ENCODE results near the gene ACAD8. TPM values are rescaled to one million over a fixed set of nuclear protein-coding genes. Genes with fewer than 3 reads are reported as not detected.

Gene ACAD8
- total RNA-seq = 25.9 and 29.4 TPM in 2 replicates

DNA sequence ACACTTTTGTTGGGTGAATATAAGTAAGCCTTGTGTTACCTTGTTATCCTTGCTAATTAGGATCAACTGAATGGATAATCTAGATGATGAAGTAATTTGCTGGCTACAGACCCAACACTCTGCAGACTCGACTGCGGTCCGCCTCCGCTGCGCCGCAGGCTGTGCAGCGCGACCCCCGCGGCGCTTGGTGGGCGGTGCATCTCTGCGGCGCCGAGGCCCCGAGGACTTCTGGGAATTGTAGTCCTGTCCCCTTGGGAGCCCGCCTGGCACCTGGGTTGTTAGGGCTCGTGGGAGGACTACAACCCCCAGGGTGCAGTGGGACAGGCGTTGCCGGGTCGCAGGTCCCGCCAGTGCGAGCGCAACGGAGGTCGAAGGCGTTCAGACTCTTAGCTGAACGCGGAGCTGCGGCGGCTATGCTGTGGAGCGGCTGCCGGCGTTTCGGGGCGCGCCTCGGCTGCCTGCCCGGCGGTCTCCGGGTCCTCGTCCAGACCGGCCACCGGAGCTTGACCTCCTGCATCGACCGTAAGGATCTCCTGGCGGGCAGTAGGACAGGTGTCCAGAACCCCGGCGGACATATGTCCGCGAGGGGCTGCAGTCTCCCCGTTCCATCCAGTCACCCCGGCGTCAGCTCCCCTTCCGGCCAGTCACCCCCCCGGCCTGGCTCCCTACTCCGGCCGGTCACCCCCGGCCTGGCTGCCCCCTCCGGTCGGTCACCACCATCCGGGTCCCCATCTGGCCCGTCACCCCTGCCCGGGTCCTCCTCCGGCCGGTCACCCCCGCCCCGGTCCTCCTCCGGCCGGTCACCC, at the start of gene ACAD8, which contains the start of gene THYN1:
Gene ACAD8 (plus strand): TSS at position 381 of the 806 bp plus-strand sequence. CDS start 33 bp downstream, at position 414.
Gene THYN1 (minus strand): TSS at position 165 of the 806 bp plus-strand sequence. CDS start 470 bp downstream, outside the sequence.
- intact Hi-C loops (cut with micrococcal nuclease) = loop anchor here (1.0 to 10.0 kb wide), 5 partner anchors 17 to 308 kb away; partner anchors contain the start of genes GLB1L3 and VPS26B

GRCh38 chr11:134205729-134206128, 47.6 kb upstream of the ACAD8 start:
- intact Hi-C loops (cut with micrococcal nuclease) = no loop called here

DNA sequence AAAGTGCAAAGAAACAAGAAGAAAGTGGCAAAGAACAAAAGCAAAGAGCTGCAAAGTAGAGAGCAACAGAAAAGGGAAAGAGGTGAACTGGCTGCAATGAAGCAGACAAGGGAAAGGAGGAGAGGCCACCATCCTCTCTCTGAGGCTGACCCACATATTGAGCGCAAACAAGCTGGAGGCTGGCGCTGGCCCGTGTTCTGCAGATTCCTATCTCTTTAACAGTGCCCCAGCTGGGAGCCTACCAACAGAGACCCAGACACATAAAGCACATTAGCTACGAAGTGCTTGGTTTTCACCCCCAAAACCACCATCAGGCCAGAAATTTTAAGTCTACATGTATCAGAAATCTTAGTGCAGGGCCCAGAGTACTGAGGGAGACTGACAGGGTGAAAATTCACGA, 47.2 kb upstream of the ACAD8 start:
- intact Hi-C loops (cut with micrococcal nuclease) = no loop called here

DNA sequence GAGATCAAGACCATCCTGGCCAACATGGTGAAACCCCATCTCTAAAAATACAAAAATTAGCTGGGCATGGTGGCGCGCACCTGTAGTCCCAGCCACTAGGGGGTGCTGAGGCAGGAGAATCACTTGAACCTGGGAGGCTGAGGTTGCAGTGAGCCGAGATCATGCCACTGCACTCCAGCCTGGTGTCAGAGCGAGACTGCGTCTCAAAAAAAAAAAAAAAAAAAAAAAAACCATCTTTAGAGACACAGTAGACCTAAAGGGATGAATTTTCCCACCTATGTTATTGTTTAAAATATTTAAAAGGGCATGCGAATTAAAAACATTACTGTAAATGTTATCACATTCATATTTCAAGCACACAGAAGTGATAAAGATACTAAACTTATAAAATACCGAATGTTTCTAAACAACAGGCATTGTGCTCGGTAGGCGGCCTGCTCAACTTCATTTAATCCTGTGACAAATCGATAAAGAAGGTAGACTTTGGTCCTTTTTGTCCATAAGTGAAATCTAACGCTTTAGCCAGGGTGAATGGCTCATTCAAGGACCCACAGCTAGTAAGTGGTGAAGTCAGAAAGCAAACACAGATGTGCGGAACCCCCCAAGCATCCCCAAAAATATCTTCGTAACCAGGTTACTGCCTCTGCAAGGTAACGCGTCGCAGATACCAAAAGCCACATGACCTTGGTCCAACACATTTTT, 45.7 kb upstream of the ACAD8 start:
- intact Hi-C loops (cut with micrococcal nuclease) = loop anchor here (1.0 kb wide), 2 partner anchors 17 to 37 kb away; partner anchors contain the start of gene VPS26B

- intact Hi-C loops (cut with micrococcal nuclease) = no loop called here
Measured at GRCh38 chr11:134215836-134216235, 37.5 kb upstream of the ACAD8 start.

- intact Hi-C loops (cut with micrococcal nuclease) = no loop called here
Measured at GRCh38 chr11:134216816-134217215, 36.6 kb upstream of the ACAD8 start.

DNA sequence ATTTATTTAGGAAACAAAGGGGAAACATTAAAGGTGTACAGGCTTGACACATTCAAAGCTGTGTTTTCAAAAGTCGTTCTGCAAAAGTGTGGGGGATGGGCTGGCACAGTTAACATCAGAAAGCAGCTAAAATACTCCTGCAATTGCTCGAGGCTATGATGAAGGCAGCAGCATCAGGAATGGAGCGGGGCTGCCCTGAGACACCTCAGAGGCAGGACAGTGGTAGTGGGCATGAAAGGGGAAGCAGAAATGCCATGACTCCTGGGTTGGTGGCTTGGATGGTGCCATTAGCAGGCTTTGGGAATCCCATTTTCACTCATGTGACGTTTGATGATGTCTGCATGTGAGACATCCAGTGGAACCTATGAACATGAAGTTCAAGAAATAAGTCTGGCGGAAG, 30.2 kb upstream of the ACAD8 start:
- intact Hi-C loops (cut with micrococcal nuclease) = no loop called here

GRCh38 chr11:134223836-134224709, 29.3 kb upstream of the ACAD8 start, which contains the start of the genes NCAPD3 and VPS26B:
TSS of gene NCAPD3 (minus strand) at chr11:134223967. CDS start at chr11:134223926, 41 bp downstream.
TSS of gene VPS26B (plus strand) at chr11:134224671. CDS start at chr11:134225123, 452 bp downstream.
- intact Hi-C loops (cut with micrococcal nuclease) = loop anchor here (1.0 to 2.0 kb wide), 5 partner anchors 17 to 279 kb away; partner anchors contain the start of genes ACAD8, JAM3 and THYN1

DNA sequence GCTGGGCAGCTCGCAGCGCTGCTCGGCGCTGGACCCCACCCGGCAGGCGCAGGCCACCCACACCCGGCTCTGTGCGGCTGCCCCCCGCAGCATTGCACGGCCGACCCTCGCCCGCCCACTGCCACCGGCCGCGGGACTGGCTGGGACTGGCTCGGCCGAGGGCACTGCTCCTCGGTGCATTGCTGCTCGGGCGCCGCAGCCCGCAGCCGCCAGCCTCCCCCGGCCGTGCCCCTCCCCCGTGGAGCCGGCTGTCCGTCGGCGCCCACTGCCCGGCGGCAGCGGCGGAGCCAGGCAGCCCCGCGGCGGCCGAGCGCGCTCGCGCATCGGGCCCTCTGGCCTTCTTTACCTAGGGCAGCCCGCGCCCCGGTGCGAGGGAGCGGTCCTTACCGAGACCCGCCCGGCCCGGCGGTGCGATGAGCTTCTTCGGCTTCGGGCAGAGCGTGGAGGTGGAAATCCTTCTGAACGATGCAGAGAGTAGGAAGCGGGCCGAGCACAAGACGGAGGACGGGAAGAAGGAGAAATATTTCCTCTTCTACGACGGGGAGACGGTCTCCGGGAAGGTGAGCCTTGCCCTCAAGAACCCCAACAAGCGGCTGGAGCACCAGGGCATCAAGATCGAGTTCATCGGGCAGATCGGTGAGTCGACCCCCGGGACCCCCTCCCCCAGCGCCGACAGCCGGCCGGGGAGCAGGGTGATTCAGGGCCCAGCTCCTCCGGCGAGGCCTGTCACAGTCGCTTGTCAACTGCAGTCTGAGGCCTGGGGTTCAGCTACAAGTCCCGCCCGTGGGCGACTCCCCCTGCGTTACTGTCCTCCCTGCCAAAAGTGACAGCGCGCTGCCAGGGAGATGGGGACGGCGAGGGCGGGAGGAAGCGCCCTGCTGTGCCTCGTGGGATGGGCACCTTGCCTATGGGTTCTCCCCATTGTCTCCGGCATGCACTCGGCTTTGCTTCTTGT, 28.4 kb upstream of the ACAD8 start:
- intact Hi-C loops (cut with micrococcal nuclease) = loop anchor here (1.0 to 2.0 kb wide), 5 partner anchors 18 to 280 kb away; partner anchors contain the start of genes ACAD8, JAM3 and THYN1

- intact Hi-C loops (cut with micrococcal nuclease) = no loop called here
Measured at GRCh38 chr11:134226806-134227325, 26.5 kb upstream of the ACAD8 start.

GRCh38 chr11:134228625-134229024, 24.7 kb upstream of the ACAD8 start:
- intact Hi-C loops (cut with micrococcal nuclease) = no loop called here

DNA sequence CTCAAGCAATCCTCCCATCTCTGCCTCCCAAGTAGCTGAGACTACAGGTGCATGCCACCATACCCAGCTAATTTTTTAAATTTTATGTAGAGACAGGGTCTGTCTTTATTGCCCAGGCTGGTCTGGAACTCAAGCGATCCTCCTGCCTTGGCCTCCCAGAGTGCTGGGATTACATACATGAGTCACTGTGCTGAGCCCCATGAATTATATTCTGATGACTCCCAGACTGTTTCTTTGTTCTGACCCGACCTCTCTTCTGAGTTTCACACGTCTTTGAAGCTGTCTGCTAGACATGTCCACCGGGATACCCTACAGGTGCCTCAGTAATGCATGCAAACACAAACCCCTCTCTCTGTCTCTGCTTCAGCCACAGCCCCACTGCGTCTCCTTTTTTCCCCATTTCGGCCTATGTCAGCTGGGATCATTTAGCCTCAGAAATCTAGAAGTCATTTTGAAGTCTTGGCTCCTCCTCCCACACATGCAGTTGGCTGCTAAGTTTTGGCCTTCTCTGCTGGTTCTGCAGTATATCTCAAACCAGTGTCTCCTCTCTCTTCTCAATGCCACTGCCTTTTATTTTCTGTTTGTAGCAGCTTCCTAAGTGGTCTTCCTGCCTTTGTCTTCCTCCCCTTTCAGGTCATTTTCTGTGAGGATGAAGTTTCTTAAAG, 24.1 kb upstream of the ACAD8 start:
- intact Hi-C loops (cut with micrococcal nuclease) = no loop called here

GRCh38 chr11:134230339-134230738, 23.0 kb upstream of the ACAD8 start:
- intact Hi-C loops (cut with micrococcal nuclease) = no loop called here

- intact Hi-C loops (cut with micrococcal nuclease) = no loop called here
Measured at GRCh38 chr11:134231958-134232659, 21.3 kb upstream of the ACAD8 start.

DNA sequence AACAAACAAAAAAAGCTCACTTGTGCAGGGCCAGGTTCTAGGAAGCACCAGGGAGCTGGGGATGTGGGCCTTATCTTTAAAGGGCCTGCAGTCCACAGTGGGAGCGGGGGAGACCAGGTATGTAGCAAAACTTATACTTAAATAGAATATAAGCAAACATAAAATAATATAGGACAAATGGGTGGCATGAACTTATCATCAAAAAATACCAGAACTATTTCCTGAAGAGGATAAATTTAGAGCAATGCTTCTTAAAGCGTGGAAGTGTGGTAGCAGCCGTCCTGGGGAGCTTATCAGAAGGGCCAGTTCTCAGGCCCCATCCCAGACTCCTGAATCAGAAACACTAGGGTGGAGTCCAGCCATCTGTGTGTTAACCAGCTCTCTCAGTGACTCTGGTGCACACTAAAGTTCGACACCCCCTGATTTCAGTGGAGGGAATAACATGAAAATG, 19.6 kb upstream of the ACAD8 start:
- intact Hi-C loops (cut with micrococcal nuclease) = no loop called here

DNA sequence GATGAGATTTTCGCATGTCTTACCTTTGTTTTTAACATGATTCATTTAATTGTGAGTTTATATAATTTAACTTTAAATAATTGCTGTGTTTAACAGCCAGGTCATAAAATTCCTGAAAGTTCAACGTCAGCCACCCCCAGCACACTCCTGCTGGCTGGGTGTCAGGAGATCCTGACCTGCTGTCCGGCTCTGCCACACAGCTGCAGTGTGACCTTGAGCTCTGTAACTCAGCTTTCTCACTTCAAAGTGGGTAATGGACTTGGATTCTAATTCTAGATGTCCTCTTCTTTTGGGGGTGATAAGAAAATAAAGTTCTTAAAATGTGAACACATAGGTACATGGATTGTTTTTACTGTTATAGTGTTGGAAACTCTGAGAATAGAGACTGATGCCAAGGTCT, 18.0 kb upstream of the ACAD8 start:
- intact Hi-C loops (cut with micrococcal nuclease) = no loop called here

GRCh38 chr11:134236834-134237556, 16.4 kb upstream of the ACAD8 start:
- intact Hi-C loops (cut with micrococcal nuclease) = no loop called here

- intact Hi-C loops (cut with micrococcal nuclease) = no loop called here
Measured at GRCh38 chr11:134237557-134237922, 15.8 kb upstream of the ACAD8 start.

Data from T-helper 2 cell treated with Interferon-gamma antibody and Interleukin-4, amounts not matched to agents 100 ng/mL and 5 ng/mL, for 36 hours (primary cell).